Osteocyte (in vitro differentiated cells): ENCODE results near the gene MYO18B. TPM values are rescaled to one million over a fixed set of nuclear protein-coding genes. Genes with fewer than 3 reads are reported as not detected.
"Not testable (repeated sequence)": the region's sequence is repeated elsewhere in the genome, so short reads cannot be mapped to it uniquely, and the experiment has no call there.

ENCODE experiments used
- DNase-seq: peaks from one replicate; pipeline ENCODE4 v3.0.0; 2021; ENCODE audit warnings: mixed read lengths; ENCODE audit not compliant: unreplicated experiment; ENCODE audit errors: extremely low spot score
- H3K27ac Mint-ChIP-seq: one replicate; pipeline ENCODE4 v1.8.0; 2021; ENCODE audit warnings: mild to moderate bottlenecking, mixed read lengths; ENCODE audit not compliant: unreplicated experiment
- H3K27me3 Mint-ChIP-seq: one replicate; pipeline ENCODE4 v1.8.0; 2021; ENCODE audit warnings: mixed read lengths; ENCODE audit not compliant: unreplicated experiment
- H3K36me3 Mint-ChIP-seq: one replicate; pipeline ENCODE4 v1.8.0; 2021; ENCODE audit warnings: mixed read lengths; ENCODE audit not compliant: unreplicated experiment
- H3K4me1 Mint-ChIP-seq: one replicate; pipeline ENCODE4 v1.8.0; 2021; ENCODE audit warnings: mixed read lengths; ENCODE audit not compliant: unreplicated experiment
- H3K4me3 Mint-ChIP-seq: one replicate; pipeline ENCODE4 v1.8.0; 2021; ENCODE audit warnings: mild to moderate bottlenecking, moderate library complexity, mixed read lengths; ENCODE audit not compliant: unreplicated experiment
- H3K9me3 Mint-ChIP-seq: one replicate; pipeline ENCODE4 v1.8.0; 2021; ENCODE audit warnings: mixed read lengths; ENCODE audit not compliant: unreplicated experiment
- CTCF ChIP-seq: fragments of 200-600 bp; sonication (generic); IDR thresholded peaks from 2 replicates; pipeline ENCODE4 v1.5.0; 2021; ENCODE audit warnings: antibody characterized with exemption, mild to moderate bottlenecking, moderate library complexity
- total RNA-seq: library from RNA; stranded (reverse); gene quantifications from 2 replicates; pipeline ENCODE4 v1.2.1, GENCODE V29; 2021

Gene MYO18B
- total RNA-seq, 1 donor from 2014 or later = not detected

GRCh38 chr22:25706197-25706596 is 35.8 kb upstream of the MYO18B start:
- Mint-ChIP-seq H3K27me3 (no peaks in the 10 kb centered on the region), H3K36me3 (no peaks in the 10 kb centered on the region), H3K4me1 (peaks cover 5% of the 10 kb centered on the region), H3K27ac (no peak overlapping the region), H3K9me3 (no peaks in the 10 kb centered on the region), H3K4me3 (no peak overlapping the region)
- TF ChIP-seq CTCF = no peak
- DNase-seq = no peak

- H3K4me3 Mint-ChIP-seq, H3K27me3 Mint-ChIP-seq, DNase-seq, H3K4me1 Mint-ChIP-seq, H3K36me3 Mint-ChIP-seq, H3K27ac Mint-ChIP-seq, H3K9me3 Mint-ChIP-seq: not testable (repeated sequence)
These were observed 33.6 kb upstream of the MYO18B start for GRCh38 chr22:25708430-25708829.

- no peaks in the 10 kb centered on the region for H3K4me1 Mint-ChIP-seq
- no peak overlapping the region for H3K4me3 Mint-ChIP-seq
- DNase-seq = no peak
- H3K9me3 Mint-ChIP-seq = no peaks in the 10 kb centered on the region
- no peak overlapping the region for H3K27ac Mint-ChIP-seq
- no peak for TF ChIP-seq CTCF
- H3K27me3 Mint-ChIP-seq = no peaks in the 10 kb centered on the region
- H3K36me3 Mint-ChIP-seq = no peaks in the 10 kb centered on the region
These were observed 32.2 kb upstream of the MYO18B start for GRCh38 chr22:25709758-25710157.

- no peaks in the 10 kb centered on the region for H3K4me1 Mint-ChIP-seq
- no peak overlapping the region for H3K27ac Mint-ChIP-seq
- DNase-seq = no peak
- H3K9me3 Mint-ChIP-seq = no peaks in the 10 kb centered on the region
- H3K27me3 Mint-ChIP-seq = no peaks in the 10 kb centered on the region
- H3K36me3 Mint-ChIP-seq = no peaks in the 10 kb centered on the region
- H3K4me3 Mint-ChIP-seq = no peak overlapping the region
- TF ChIP-seq CTCF = no peak
These were observed 31.5 kb upstream of the MYO18B start for GRCh38 chr22:25710501-25710900.

GRCh38 chr22:25711491-25711890 is 30.5 kb upstream of the MYO18B start:
- TF ChIP-seq CTCF = no peak
- Mint-ChIP-seq H3K4me1 (no peaks in the 10 kb centered on the region), H3K9me3 (no peaks in the 10 kb centered on the region), H3K4me3 (no peak overlapping the region), H3K27me3 (no peaks in the 10 kb centered on the region), H3K36me3 (no peaks in the 10 kb centered on the region), H3K27ac (no peak overlapping the region)
- DNase-seq = no peak
